Neural progenitor cell (in vitro differentiated cells): Measurements from ENCODE around the gene KNDC1.

ENCODE experiments used
- CTCF ChIP-seq: fragments of 200-600 bp; sonication (generic); IDR thresholded peaks from 2 replicates; pipeline ENCODE4 v1.5.1; 2017; ENCODE audit warnings: antibody characterized with exemption, mild to moderate bottlenecking
- EZH2 ChIP-seq: fragments of 200-600 bp; sonication (generic); IDR thresholded peaks from 2 replicates; pipeline ENCODE4 v1.6.1; 2017; ENCODE audit warnings: antibody characterized with exemption, mild to moderate bottlenecking, moderate library complexity
- EZH2phosphoT487 ChIP-seq: fragments of 200-600 bp; sonication (generic); IDR thresholded peaks from 2 replicates; pipeline ENCODE4 v1.6.1; 2017; ENCODE audit warnings: antibody characterized with exemption

- no peak for TF ChIP-seq EZH2phosphoT487
- no peak for TF ChIP-seq EZH2
- TF ChIP-seq CTCF: no peak
Measured at GRCh38 chr10:133154996-133155778, 4.8 kb upstream of the KNDC1 start.
